Embryonic facial prominence (tissue), 1 donor: ENCODE results near the gene CAMK1D.
"Not testable (repeated sequence)": the region's sequence is repeated elsewhere in the genome, so short reads cannot be mapped to it uniquely, and the experiment has no call there.

ENCODE experiments used
- DNase-seq: peaks from one replicate; pipeline ENCODE4 v3.0.0-alpha.2; 2016; ENCODE audit errors: extremely low spot score

Gene CAMK1D

GRCh38 chr10:12846718-12847117 lies 497.4 kb downstream of the CAMK1D start:
- no peak for DNase-seq

- DNase-seq: no peak
These were observed 498.1 kb downstream of the CAMK1D start for GRCh38 chr10:12847361-12847975.

- DNase-seq: no peak
These were observed 499.3 kb downstream of the CAMK1D start for GRCh38 chr10:12848439-12849173.

GRCh38 chr10:12849319-12850181 lies 500.2 kb downstream of the CAMK1D start:
- peak; percentile 49 for DNase-seq

- no peak for DNase-seq
These were observed 503.3 kb downstream of the CAMK1D start for GRCh38 chr10:12852687-12853086.

- no peak for DNase-seq
These were observed 505.6 kb downstream of the CAMK1D start for GRCh38 chr10:12854988-12855387.

GRCh38 chr10:12862459-12862858 lies 513.1 kb downstream of the CAMK1D start:
- no peak for DNase-seq

GRCh38 chr10:12865515-12865914 lies 516.2 kb downstream of the CAMK1D start:
- not testable (repeated sequence) for DNase-seq

- DNase-seq: no peak
These were observed 518.9 kb downstream of the CAMK1D start for GRCh38 chr10:12868229-12868628.

GRCh38 chr10:12869427-12869826 lies 520.1 kb downstream of the CAMK1D start:
- DNase-seq: no peak

- no peak for DNase-seq
These were observed 523.2 kb downstream of the CAMK1D start for GRCh38 chr10:12872577-12872976.

GRCh38 chr10:12873172-12873571 lies 523.8 kb downstream of the CAMK1D start:
- DNase-seq: no peak

- DNase-seq: no peak
These were observed 525.2 kb downstream of the CAMK1D start for GRCh38 chr10:12874501-12874900.

GRCh38 chr10:12875100-12875499 lies 525.8 kb downstream of the CAMK1D start:
- no peak for DNase-seq

- DNase-seq: no peak
These were observed 526.9 kb downstream of the CAMK1D start for GRCh38 chr10:12876266-12876665.

- no peak for DNase-seq
These were observed 527.8 kb downstream of the CAMK1D start for GRCh38 chr10:12877150-12877549.

GRCh38 chr10:12880423-12880822 lies 531.1 kb downstream of the CAMK1D start:
- no peak for DNase-seq

GRCh38 chr10:12884851-12885250 lies 535.5 kb downstream of the CAMK1D start:
- no peak for DNase-seq
